IPS-15b (cell line): ENCODE results near the gene AP5B1.
"Not testable (repeated sequence)": the region's sequence is repeated elsewhere in the genome, so short reads cannot be mapped to it uniquely, and the experiment has no call there.

Source experiments
- H3K27me3 ChIP-seq: one replicate; pipeline ENCODE4 v1.6.1; 2013; ENCODE audit warnings: low read length; ENCODE audit not compliant: control insufficient read depth, insufficient read depth
- H3K36me3 ChIP-seq: one replicate; pipeline ENCODE4 v1.6.1; 2013; ENCODE audit warnings: low read length; ENCODE audit not compliant: control insufficient read depth, insufficient read depth
- H3K4me1 ChIP-seq: one replicate; pipeline ENCODE4 v1.6.1; 2013; ENCODE audit warnings: mild to moderate bottlenecking, low read length; ENCODE audit not compliant: control insufficient read depth, insufficient read depth
- H3K4me3 ChIP-seq: one replicate; pipeline ENCODE4 v1.5.1; 2013; ENCODE audit warnings: low read depth, low read length
- H3K9ac ChIP-seq: one replicate; pipeline ENCODE4 v1.6.1; 2013; ENCODE audit warnings: low read depth, mild to moderate bottlenecking, low read length
- H3K9me3 ChIP-seq: one replicate; pipeline ENCODE4 v1.6.1; 2013; ENCODE audit warnings: mild to moderate bottlenecking, low read length; ENCODE audit not compliant: control insufficient read depth, insufficient read depth

The AP5B1 gene

DNA sequence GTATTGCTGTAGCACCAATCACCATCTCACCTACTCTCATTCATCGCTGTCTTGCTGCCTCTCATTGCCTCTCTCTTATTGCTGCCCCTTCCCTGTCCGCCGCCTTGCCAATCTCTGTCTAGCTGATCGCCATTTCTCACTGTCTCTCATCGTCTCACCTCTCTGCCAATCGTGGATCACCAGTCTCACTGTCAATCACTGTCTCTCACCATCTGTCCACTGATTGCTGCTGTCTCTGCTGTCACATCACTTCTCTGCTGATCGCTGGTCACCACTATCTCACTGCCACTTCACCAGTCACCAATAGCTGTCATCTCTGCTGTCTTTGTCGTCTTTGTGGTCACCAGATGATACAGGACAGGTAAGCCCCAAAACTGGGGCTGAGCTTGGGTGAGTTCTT, 39.6 kb downstream of the AP5B1 start:
- H3K36me3 ChIP-seq = no peaks in the 10 kb centered on the region
- no peak overlapping the region for H3K4me3 ChIP-seq
- H3K9ac ChIP-seq = no peak overlapping the region
- peaks cover 3% of the 10 kb centered on the region for H3K27me3 ChIP-seq
- H3K9me3 ChIP-seq = no peaks in the 10 kb centered on the region
- H3K4me1 ChIP-seq = no peaks in the 10 kb centered on the region

DNA sequence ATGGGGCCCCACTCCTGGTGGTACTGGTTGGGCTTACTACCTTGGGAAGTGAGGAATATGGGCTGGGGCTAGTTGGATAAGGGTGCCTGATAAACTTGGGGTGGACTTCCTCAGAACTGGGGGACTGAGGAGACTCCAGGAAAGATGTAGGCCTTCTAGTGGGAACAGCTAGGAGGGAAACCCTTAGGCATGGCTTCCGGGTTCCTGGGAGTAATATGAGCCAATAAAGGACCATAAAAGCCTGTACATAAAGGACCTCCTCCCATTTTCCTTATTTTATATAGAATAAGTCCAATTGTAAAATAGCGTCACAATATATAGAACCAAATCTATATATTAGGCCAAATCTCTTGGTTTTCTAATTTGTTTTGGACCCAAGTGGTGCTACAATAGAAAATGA, 41.8 kb downstream of the AP5B1 start:
- Histone ChIP-seq H3K27me3 (peaks cover 3% of the 10 kb centered on the region), H3K9ac (no peak overlapping the region), H3K4me1 (no peaks in the 10 kb centered on the region), H3K4me3 (no peak overlapping the region), H3K9me3 (no peaks in the 10 kb centered on the region), H3K36me3 (no peaks in the 10 kb centered on the region)

DNA sequence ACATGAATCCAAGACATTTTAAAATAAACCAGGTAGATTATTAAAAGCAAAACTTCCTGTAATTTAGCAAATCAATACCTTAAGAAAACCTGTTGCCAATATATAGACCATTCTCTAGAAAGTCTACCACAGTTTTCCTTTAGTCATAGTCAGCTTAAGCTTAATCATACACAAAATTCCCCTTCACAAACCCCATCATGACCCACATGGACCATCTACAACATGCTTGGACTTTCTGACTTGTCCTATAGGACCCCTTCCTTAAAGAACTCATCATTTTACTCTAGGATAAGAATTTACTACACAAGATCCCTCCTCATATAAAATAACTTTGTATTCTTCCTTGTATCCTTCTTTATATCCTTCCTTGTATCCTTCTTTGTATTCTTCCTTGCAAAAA, 44.0 kb downstream of the AP5B1 start:
- Histone ChIP-seq H3K36me3 (no peaks in the 10 kb centered on the region), H3K9me3 (no peaks in the 10 kb centered on the region), H3K9ac (no peak overlapping the region), H3K4me1 (no peaks in the 10 kb centered on the region), H3K27me3 (peaks cover 3% of the 10 kb centered on the region), H3K4me3 (no peak overlapping the region)

DNA sequence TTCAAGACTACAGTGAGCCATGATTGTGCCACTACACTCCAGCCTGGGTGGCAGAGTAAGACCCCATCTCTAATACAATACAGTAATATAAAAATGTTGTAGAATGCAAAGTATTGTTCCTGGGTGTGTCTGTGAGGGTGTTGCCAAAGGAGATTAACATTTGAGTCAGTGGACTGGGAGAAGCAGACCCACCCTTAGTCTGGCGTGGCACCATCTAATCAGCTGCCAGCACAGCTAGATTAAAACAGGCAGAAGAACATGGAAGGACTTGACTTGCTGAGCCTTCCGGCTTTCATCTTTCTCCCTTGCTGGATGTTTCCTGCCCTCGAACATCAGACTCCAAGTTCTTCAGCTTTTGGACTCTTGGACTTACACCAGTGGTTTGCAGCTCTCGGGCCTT, 45.7 kb downstream of the AP5B1 start:
- not testable (repeated sequence) for H3K9ac ChIP-seq, H3K4me1 ChIP-seq, H3K36me3 ChIP-seq, H3K4me3 ChIP-seq, H3K9me3 ChIP-seq, H3K27me3 ChIP-seq

DNA sequence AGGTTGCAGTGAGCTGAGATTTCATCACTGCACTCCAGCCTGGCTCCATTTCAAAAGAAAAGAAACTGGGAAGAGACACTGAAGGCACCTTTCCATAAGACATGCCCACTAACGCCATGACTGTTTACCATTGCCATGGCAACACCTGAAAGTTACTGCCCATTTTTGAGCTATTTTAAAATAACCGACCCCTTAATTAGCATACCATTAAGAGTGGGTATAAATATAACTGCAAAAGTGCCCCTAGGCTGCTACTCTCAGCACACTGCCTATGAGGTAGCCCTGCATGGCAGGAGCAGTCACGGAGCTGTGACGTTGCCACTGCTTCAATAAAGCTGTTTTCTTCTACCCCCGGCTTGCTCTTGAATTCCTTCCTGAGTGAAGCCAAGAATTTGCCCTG, 50.3 kb downstream of the AP5B1 start:
- H3K27me3 ChIP-seq = peaks cover 2% of the 10 kb centered on the region
- no peaks in the 10 kb centered on the region for H3K4me1 ChIP-seq
- H3K4me3 ChIP-seq = no peak overlapping the region
- no peaks in the 10 kb centered on the region for H3K9me3 ChIP-seq
- no peaks in the 10 kb centered on the region for H3K36me3 ChIP-seq
- no peak overlapping the region for H3K9ac ChIP-seq

DNA sequence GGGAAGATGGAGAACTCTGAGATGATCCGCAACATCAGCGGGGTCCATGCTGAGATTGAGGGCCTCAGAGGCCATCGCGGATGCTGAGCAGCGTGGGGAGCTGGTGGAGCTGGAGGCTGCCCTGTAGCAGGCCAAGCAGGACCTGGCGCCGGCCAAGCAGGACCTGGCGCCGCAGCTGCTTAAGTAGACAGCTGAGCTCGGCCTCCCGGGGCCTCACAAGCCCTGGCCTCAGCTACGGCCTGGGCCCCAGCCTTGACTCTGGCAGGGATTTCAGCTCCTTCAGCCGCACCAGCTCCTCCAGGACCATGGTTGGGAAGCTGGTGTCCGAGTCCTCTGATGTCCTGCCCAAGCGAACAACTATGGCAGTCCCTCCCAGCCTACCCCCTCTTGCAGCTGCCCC, 52.9 kb downstream of the AP5B1 start:
- no peak overlapping the region for H3K9ac ChIP-seq
- no peaks in the 10 kb centered on the region for H3K36me3 ChIP-seq
- H3K9me3 ChIP-seq = no peaks in the 10 kb centered on the region
- no peak overlapping the region for H3K4me3 ChIP-seq
- peaks cover 2% of the 10 kb centered on the region for H3K27me3 ChIP-seq
- H3K4me1 ChIP-seq = no peaks in the 10 kb centered on the region

DNA sequence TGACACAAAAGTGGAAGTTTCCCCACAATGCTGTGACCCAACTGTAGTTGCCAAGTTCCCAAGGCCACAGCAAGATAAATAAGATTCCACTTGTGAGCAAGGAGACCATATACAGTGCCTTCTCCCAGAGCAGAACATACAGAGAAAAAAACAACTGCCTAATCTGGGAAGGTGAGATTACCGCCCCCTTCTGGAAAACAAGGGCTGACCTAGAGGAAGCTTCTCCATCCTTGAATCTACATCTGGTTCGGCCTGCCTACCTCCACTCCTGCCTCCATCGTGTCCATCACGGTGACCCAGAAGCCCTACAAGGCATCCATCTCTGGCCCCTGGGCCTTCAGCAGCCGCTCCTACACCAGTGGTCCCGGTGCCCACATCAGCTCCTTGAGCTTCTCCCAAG, 54.1 kb downstream of the AP5B1 start:
- H3K27me3 ChIP-seq = peaks cover 2% of the 10 kb centered on the region

More for the DNA sequence above, 54.1 kb downstream of the AP5B1 start:
- no peaks in the 10 kb centered on the region for H3K4me1 ChIP-seq
- H3K4me3 ChIP-seq = no peak overlapping the region
- H3K9ac ChIP-seq = no peak overlapping the region
- no peaks in the 10 kb centered on the region for H3K36me3 ChIP-seq
- H3K9me3 ChIP-seq = no peaks in the 10 kb centered on the region
